ES-I3 (cell line): ENCODE data around the gene PDK1.
"Not testable (repeated sequence)": the region's sequence is repeated elsewhere in the genome, so short reads cannot be mapped to it uniquely, and the experiment has no call there.

Experiments
- H3K36me3 ChIP-seq: 2 replicates; pipeline ENCODE4 v1.6.1; 2013; ENCODE audit warnings: mild to moderate bottlenecking, low read length, control low read depth, moderate library complexity; ENCODE audit not compliant: insufficient read depth
- H3K4me1 ChIP-seq: 2 replicates; pipeline ENCODE4 v1.6.1; 2013; ENCODE audit warnings: mild to moderate bottlenecking, control low read depth, low read length; ENCODE audit not compliant: insufficient read depth
- H3K9ac ChIP-seq: 2 replicates; pipeline ENCODE4 v1.6.1; 2013; ENCODE audit warnings: low read depth, mild to moderate bottlenecking, low read length, moderate library complexity
- H3K9me3 ChIP-seq: 2 replicates; pipeline ENCODE4 v1.6.1; 2013; ENCODE audit warnings: mild to moderate bottlenecking, low read length, moderate library complexity; ENCODE audit not compliant: control insufficient read depth, insufficient read depth

Gene PDK1

DNA sequence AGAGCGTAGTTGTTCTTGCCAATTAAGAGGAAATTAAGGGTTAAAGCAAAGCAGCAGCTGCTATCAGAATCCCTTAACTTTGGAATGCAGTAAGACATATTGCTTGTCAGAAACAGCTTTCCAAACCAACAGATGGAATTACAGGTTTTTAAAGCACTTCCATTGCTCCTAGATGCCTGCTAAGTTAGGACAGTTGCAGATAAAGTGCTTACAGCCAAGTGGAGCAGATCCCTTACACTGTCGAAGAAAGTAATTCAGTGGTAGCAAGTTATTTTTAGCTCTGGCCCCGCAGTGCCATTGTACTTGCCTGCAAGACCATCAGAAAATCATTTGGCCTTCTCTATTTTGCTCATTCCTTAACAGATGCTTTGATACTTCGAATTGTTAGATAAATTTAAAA is 5.4 kb downstream of the PDK1 start:
- Histone ChIP-seq H3K9me3 (no peaks in the 10 kb centered on the region), H3K36me3 (peaks cover 6% of the 10 kb centered on the region; the same call in 1 of the 2 replicates)

DNA sequence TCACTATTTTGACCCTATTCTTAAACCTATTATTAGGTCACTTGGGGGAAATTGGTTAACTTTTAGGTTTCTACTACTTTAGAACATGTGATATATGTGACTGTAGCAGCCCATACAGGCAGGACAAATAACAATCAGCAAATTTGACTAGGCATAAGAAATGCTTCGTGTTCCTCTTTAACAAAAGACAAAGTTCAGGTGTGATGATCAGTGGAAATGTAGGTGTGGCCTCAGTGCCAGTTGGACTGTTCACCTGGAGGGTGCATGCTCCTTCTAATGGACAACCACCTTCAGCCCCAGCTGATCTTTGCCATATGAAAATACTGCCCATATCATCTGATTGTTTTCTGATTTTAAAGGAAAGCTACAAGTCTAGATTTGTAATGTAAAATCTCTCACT is 6.4 kb downstream of the PDK1 start:
- H3K9me3 ChIP-seq, result no peaks in the 10 kb centered on the region
- H3K36me3 ChIP-seq, result peaks cover 6% of the 10 kb centered on the region; the same call in 1 of the 2 replicates
- peaks cover 14% of the 10 kb centered on the region; the same call in 1 of the 2 replicates for H3K4me1 ChIP-seq
- no peak overlapping the region for H3K9ac ChIP-seq

More for the DNA sequence above, 5.4 kb downstream of the PDK1 start:
- peaks cover 19% of the 10 kb centered on the region; the same call in 1 of the 2 replicates for H3K4me1 ChIP-seq
- no peak overlapping the region for H3K9ac ChIP-seq

DNA sequence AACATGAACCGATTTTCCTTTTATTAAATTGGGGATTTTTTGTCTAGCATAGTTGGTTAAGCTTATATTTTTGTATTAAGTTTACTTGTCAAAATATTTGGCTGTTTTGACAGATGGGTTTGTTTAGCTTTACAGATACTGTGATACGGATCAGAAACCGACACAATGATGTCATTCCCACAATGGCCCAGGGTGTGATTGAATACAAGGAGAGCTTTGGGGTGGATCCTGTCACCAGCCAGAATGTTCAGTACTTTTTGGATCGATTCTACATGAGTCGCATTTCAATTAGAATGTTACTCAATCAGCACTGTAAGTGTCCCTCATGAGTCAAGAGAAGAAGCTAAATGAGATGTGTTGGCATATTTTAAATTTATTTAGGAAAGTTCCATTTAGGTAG is 8.5 kb downstream of the PDK1 start:
- 0 out of 2 replicates have a peak, but pooled peaks cover 8% of the 10 kb centered on the region for H3K4me1 ChIP-seq

DNA sequence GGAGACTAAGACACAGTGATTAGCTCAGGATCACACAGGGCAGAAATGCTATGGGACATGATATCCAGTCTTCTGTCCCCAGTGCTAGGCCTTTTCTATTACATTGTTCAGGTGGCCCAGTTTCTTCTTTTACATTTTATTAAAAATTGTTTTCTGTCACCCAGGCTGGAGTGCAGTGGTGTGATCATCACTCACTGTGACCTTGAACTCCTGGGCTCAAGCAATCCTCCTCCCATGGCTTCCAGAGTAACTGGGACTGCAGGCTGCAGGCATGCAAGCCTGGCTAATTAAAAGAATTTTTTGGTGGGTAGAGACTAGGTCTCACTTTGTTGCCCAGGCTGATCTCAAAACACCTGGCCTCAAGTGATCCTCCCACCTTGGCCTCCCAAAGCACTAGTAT is 15.4 kb downstream of the PDK1 start:
- Histone ChIP-seq H3K9ac (no peak overlapping the region), H3K4me1 (no peaks in the 10 kb centered on the region), H3K36me3 (peaks cover 6% of the 10 kb centered on the region; the same call in 1 of the 2 replicates), H3K9me3 (peaks cover 13% of the 10 kb centered on the region; the same call in 1 of the 2 replicates)

More for the DNA sequence above, 8.5 kb downstream of the PDK1 start:
- H3K9ac ChIP-seq, result no peak overlapping the region
- peaks cover 12% of the 10 kb centered on the region; the same call in 1 of the 2 replicates for H3K36me3 ChIP-seq
- no peaks in the 10 kb centered on the region for H3K9me3 ChIP-seq

DNA sequence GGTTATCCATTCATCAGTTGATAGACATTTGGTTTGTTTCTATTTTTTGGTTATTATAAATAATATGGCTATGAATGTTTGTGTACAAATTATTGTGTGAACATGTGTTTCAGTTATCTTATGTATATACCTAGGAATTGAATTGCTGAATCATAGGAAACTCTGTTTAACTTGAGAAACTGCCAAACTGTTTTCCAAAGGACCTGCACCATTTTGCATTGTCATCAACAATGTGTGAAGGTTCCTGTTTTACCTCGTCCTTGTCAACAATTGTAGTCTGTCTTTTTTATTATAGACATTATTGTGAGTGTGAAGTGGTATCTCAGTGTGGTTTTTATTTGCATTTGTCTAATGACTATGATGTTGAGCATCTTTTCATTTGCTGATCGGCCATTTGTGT is 17.1 kb downstream of the PDK1 start:
- H3K9me3 ChIP-seq, result peaks cover 18% of the 10 kb centered on the region; the same call in 1 of the 2 replicates
- no peak overlapping the region for H3K9ac ChIP-seq
- no peaks in the 10 kb centered on the region for H3K4me1 ChIP-seq
- H3K36me3 ChIP-seq, result peaks cover 3% of the 10 kb centered on the region; the same call in 1 of the 2 replicates

DNA sequence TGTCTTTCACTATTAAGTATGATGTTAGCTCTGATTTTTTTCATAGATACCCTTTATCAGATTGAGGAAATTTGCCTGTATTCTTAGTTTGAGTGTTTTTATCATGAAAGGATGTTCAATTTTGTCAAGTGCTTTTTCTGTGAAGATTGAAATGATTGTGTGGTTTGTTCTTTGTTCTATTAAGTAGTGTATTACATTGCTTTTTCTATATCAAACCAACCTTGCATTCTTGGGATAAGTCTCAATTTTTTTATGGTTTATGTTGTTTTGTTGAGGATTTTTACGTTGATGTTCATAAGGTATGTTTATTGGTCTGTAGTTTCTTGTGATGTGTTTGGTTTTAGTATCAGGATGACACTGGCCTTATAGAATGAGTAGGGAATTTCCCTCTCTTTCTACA is 19.1 kb downstream of the PDK1 start:
- Histone ChIP-seq H3K4me1 (no peaks in the 10 kb centered on the region), H3K9me3 (peaks cover 20% of the 10 kb centered on the region; the same call in 1 of the 2 replicates), H3K36me3 (no peaks in the 10 kb centered on the region; the same call in 1 of the 2 replicates), H3K9ac (no peak overlapping the region)

DNA sequence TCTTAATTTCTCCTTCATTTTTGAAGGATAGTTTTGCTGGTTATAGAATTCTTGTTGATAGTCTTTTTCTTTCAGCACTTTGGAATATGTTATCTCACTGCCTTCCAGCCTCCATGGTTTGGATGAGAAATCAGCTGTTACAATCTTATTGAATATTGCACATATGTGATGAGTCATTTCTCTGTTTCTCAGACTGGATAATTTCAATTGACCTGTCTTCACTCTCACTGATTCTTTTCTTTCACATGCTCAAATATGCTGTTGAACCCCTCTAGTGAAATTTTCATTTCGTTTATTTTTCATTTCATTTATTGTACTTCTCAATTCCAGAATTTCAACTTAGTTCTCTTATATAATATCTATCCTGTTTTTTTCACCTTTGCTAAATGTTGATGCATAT is 22.2 kb downstream of the PDK1 start:
- Histone ChIP-seq H3K9ac (no peak overlapping the region), H3K9me3 (peaks cover 20% of the 10 kb centered on the region; the same call in 1 of the 2 replicates), H3K4me1 (no peaks in the 10 kb centered on the region), H3K36me3 (no peaks in the 10 kb centered on the region)

DNA sequence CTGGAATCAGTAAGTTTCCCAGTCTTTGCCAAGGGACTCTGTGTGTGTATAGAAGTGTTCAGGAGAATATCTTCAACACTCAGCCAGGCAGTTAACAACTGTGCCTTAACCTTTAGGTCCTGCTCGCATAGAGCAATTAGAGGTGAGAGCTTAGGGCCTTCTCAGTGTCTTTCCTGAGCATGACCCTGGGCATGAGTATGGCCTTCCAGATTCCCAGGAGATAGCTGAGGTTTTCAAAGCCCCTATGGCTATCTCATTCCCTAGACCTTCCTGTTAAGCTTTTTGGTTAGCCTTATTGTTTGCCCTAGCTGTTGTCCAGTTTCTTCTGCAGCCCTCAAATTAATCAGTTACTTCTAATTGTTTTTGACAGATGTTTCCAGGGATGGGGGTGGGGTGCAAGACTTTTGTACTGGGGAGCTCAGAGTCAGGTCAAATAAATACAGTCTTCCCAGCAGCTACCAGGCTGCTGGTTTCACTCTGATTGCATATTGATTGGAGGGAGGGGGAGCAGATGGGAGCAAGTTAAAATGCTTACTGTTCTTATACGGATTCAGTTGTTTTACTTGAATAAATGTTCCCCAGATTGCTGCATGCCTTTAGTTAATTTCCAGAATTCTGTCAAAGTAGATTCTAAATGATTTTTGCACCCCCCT is 23.1 kb downstream of the PDK1 start:
- H3K4me1 ChIP-seq, result no peaks in the 10 kb centered on the region
- H3K9me3 ChIP-seq, result peaks cover 19% of the 10 kb centered on the region; the same call in 1 of the 2 replicates
- no peaks in the 10 kb centered on the region for H3K36me3 ChIP-seq
- no peak overlapping the region for H3K9ac ChIP-seq

DNA sequence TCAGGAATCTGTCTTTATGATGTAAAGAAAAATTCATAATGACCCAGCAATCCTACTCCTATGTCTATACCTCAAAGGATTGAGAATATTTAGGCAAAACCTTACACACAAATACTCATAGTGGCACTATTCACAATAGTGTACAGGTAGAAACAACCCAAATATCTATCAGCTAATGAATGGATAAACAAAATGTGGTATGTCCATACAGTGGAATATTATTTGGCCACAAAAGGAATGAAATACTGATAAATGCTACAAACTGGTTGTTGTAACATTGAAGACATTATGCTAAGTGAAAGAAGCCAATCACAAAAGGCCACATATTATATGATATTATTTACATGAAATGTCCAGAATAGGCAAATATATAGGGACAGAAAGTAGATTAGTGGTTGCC is 24.7 kb downstream of the PDK1 start:
- H3K9me3 ChIP-seq, result peaks cover 7% of the 10 kb centered on the region; the same call in 1 of the 2 replicates
- no peaks in the 10 kb centered on the region for H3K36me3 ChIP-seq
- no peaks in the 10 kb centered on the region for H3K4me1 ChIP-seq
- no peak overlapping the region for H3K9ac ChIP-seq

DNA sequence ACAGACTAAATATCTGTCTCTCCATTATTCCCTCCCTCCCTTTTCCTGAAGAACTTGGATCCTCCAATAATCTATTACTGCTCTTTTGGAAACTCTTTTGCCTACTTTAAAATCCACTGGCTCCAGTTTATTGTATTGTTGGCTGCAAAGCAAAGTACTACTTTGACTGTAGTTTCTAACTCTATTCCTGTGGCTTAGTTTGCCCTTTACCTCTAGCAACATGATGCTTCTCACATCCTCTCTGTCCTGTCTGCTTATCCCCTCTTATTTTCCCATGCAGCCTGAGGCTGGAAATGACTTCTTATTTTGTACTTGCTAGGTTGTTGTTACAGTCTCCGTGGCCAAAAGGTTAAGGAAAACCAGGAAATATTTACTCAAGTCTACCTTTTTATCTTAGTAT is 26.8 kb downstream of the PDK1 start:
- Histone ChIP-seq H3K9me3 (peaks cover 5% of the 10 kb centered on the region; the same call in 1 of the 2 replicates), H3K36me3 (peaks cover 4% of the 10 kb centered on the region; the same call in 1 of the 2 replicates), H3K4me1 (no peaks in the 10 kb centered on the region), H3K9ac (no peak overlapping the region)

DNA sequence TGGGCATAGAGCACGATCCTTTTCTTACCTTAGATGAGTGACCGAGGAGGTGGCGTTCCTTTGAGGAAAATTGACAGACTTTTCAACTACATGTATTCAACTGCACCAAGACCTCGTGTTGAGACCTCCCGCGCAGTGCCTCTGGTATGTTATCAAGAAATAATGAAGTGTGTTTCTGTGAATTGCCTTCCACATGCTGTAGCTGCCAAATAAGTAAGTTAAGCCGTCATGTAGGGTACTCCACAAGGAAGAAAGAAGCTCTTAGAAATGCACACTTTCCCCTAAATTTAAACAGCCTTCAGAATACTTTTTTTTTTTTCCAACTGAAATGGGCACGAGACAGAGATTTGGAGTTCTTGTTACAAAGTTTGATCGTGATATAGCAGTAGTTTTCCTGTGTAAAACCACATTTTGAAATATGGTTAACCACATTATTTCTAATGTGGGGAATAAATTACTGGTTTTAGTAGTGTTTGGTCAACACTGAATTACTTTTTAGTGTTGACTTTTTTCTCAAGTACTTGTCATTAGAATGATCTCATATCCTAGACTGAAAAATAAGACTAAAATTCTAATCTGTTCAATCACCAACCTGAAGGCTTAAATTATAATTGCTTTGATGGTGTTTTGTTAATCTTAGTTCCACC is 30.5 kb downstream of the PDK1 start:
- Histone ChIP-seq H3K9me3 (no peaks in the 10 kb centered on the region), H3K9ac (no peak overlapping the region), H3K4me1 (no peaks in the 10 kb centered on the region), H3K36me3 (peaks cover 9% of the 10 kb centered on the region; the same call in 1 of the 2 replicates)

DNA sequence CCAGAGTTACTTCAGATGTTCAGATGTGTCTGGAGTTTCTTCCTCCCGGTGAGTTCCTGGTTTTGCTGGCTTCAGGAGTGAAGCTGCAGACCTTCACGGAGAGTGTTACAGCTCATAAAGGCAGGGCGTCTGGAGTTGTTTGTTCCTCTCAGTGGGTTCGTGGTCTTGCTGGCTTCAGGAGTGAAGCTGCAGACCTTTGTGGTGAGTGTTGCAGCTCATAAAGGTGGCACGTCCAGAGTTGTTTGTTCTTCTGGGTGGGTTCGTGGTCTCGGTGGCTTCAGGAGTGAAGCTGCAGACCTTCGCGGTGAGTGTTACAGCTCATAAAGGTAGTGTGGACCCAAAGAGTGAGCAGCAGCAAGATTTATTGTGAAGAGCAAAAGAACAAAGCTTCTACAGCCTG is 31.3 kb downstream of the PDK1 start:
- H3K36me3 ChIP-seq, result not testable (repeated sequence)

DNA sequence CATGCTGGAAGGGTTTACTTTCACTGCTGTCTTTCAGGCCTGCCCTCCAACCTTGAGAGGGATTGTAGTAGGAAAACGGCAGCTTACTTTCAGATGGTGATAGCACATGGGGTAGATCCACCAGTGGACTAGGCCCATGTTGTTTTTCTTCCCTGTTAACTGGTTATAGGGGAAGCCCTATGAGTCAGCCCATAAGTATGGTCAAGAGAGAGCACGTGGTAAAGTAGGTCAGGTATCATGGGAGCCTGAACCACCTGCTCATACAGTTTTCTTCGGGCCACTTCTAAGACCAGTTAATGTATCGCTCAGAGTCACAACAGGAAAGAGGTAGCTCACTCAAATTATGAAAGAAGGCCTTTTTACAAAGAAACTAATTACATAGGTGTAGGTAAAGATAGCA is 33.0 kb downstream of the PDK1 start:
- H3K36me3 ChIP-seq, result peaks cover 9% of the 10 kb centered on the region; the same call in 1 of the 2 replicates
- no peak overlapping the region for H3K9ac ChIP-seq
- no peaks in the 10 kb centered on the region for H3K4me1 ChIP-seq
- no peaks in the 10 kb centered on the region for H3K9me3 ChIP-seq

More for the DNA sequence above, 31.3 kb downstream of the PDK1 start:
- not testable (repeated sequence) for H3K9ac ChIP-seq, H3K4me1 ChIP-seq, H3K9me3 ChIP-seq

DNA sequence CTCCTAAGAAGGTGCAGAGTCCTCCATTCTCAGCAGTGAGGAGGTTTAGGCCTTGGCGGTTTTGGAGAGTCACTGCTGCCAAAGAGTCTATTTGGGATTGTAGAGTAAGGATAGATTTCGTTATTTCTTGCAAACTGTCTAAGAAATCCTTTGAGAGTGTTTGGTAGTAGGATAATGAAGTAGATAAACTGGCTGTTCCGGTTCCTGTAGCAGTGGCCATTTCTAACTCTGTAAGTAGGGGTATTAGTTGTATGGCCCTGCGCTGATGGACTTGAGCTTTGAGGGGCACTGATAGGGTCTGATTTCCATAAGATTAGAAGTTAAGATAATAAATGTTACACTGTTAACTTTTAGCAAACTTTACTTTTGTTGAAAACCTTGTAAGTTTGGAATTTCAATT is 35.5 kb downstream of the PDK1 start:
- not testable (repeated sequence) for H3K4me1 ChIP-seq, H3K36me3 ChIP-seq, H3K9me3 ChIP-seq, H3K9ac ChIP-seq

DNA sequence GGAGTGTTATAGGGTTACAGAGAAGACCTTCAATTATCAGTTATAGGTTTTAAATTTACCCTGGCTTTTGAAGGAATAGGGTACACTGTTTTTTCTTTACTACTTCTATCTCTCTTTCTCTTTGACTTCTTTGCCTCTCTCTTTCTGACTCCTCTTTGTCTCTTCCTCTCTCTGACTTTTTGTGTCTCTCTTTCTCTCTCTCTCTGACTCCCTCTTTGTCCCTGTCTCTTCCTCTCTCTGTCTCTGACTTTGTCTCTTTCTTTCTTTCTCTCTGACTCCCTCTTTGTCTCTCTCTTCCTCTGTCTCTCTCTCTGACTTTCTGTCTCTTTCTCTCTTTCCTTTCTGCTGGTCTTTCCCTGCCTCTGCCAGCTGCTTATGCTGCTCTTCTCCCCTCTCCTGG is 36.3 kb downstream of the PDK1 start:
- not testable (repeated sequence) for H3K9ac ChIP-seq, H3K36me3 ChIP-seq, H3K9me3 ChIP-seq, H3K4me1 ChIP-seq
